Stimulated activated CD8-positive, alpha-beta memory T cell treated with anti-CD3 and anti-CD28 coated beads, Interleukin-2, amount 100 ng/mL, for 48 hours (primary cell): ENCODE data around the gene ABHD17A.
A peak's percentile ranks its signal among the peaks of the same experiment; 100 is the strongest.

Experiments
- DNase-seq, 2 donors: peaks; one replicate each; pipeline ENCODE4 v3.0.0-alpha.2; 2020; ENCODE audit warnings: low read depth in 2 of 2

ABHD17A gene

GRCh38 chr19:1839658-1840540, 45.4 kb downstream of the ABHD17A start:
- no peak for DNase-seq

- DNase-seq = peak; percentile 49 to 55
Measured at GRCh38 chr19:1837625-1838105, 47.6 kb downstream of the ABHD17A start.

GRCh38 chr19:1837222-1837565, 48.1 kb downstream of the ABHD17A start:
- DNase-seq = no peak

- no peak for DNase-seq
Measured at GRCh38 chr19:1836458-1837221, 48.7 kb downstream of the ABHD17A start.

- DNase-seq = no peak
Measured at GRCh38 chr19:1833540-1833939, 51.8 kb downstream of the ABHD17A start.

GRCh38 chr19:1832046-1832663, 53.1 kb downstream of the ABHD17A start:
- no peak for DNase-seq

- DNase-seq = no peak
Measured at GRCh38 chr19:1830978-1831377, 54.3 kb downstream of the ABHD17A start.

- DNase-seq = no peak
Measured at GRCh38 chr19:1830568-1830967, 54.7 kb downstream of the ABHD17A start.

- no peak for DNase-seq
Measured at GRCh38 chr19:1829958-1830357, 55.3 kb downstream of the ABHD17A start.

GRCh38 chr19:1828279-1829238, 56.7 kb downstream of the ABHD17A start:
- no peak for DNase-seq

GRCh38 chr19:1827566-1828278, 57.6 kb downstream of the ABHD17A start:
- DNase-seq = no peak
